Lower leg skin (tissue), 3 donors: ENCODE measurements around the gene LAMTOR2.

Source experiments
- CTCF ChIP-seq, 3 donors: fragments of 450-650 bp; IDR thresholded peaks; one replicate each; pipeline ENCODE4 v1.5.1; 2016; ENCODE audit warnings: antibody characterized with exemption in 3 of 3, mild to moderate bottlenecking in 3 of 3, moderate library complexity in 2 of 3
- POLR2A ChIP-seq, 2 donors: fragments of 450-650 bp; IDR thresholded peaks; one replicate each; pipeline ENCODE4 v1.6.1; 2016 to 2017; ENCODE audit warnings: antibody characterized with exemption in 2 of 2, mild to moderate bottlenecking in 1 of 2, moderate library complexity in 1 of 2

GRCh38 chr1:156051011-156051725 is 3.4 kb upstream of the LAMTOR2 start:
- TF ChIP-seq CTCF (IDR thresholded peaks at IDR 0.05) (no peak), POLR2A (IDR thresholded peaks at IDR 0.05) (no peak)
